ENCODE results near the gene GRHL1.

DNA sequence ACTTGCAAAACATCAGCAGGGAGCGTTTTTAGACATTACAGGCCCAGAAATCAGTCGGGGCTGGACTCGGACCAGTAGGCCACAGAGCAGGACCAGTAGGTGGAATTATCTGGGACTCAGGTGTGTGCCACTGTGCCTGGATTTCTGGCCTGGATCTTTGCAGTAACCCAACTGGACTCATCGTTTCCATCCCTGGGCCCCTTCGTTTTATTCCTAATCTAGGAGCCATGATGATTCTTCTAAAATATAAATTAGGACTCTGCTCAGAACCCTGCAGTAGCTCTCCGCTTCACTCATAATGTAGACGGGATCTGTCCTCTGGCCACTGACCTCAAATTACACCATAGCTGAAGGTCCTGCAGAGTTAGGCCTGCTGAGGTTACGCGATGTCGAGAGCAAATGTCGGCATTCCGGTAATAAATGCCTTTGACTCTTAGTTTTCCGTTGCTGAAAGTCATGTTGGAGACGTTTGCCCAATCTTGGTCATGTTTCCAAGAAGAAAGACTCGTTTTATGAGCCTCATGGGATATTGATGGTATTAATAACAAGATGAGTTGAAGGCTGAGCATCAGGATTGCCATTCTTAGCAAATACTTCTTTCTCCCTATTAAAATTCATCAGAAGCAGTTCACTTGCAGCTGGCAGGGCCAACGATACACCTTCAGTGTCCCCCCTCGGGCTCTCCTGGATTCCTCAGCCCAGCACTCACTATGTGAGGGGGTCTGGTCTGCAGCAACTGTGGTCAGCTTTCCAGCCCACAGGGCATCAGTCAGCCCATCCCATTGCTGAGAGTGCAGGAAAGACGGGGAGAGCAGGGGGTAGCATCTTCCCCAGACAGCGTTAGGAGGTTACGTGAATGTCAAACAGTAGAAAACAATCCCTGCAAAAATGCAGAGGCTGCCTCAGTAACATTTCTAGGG, 52.0 kb downstream of the GRHL1 start:
- TF ChIP-seq CTCF (IDR thresholded peaks at IDR 0.05) (no peak), POLR2A (IDR thresholded peaks at IDR 0.05) (no peak)
